Measurements from ENCODE around the gene PHF5A.
"Not testable (repeated sequence)": the region's sequence is repeated elsewhere in the genome, so short reads cannot be mapped to it uniquely, and the experiment has no call there.

DNA sequence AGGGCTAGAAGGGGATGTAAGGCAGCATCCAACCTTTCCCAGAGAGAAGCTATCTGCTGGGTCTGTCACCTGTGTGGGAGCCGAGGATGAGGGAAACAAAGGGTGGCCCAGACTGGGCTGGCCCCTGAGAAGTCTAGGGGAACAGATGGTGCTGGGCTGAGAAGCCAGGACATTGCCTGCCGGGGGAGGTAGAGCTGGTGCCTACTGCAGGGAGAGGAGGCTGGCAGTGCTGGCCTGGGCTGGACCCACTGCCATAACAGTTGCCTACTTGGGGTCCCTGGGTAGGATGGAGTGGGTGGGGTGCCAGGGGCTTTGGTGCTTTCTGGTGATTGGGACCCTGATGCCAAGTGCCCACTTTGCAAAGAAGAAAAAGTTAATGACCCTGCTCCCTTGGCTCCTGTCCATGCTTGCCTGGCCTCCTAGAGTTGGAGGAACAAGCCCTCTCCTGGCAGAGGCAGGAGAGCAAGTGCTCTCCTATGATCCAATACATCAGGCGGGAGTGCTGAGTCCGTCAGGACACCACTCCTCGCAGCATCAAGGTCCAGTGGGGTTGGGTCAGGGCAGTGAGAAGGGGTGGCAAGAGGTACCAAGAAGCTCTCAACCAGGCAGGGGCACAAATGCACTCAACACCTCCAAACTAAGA, 34.0 kb downstream of the PHF5A start:
- TF ChIP-seq POLR2AphosphoS5 (IDR thresholded peaks at IDR 0.05; ENCODE audit: low read depth, low read length); TAF1 (IDR thresholded peaks at IDR 0.05; ENCODE audit: borderline replicate concordance, low read depth, low read length); CHD2 (IDR thresholded peaks at IDR 0.05; ENCODE audit: low read length, partially characterized antibody); RAD21 (IDR thresholded peaks at IDR 0.05; ENCODE audit: low read length): not testable (repeated sequence)
- TF ChIP-seq, protein P1, sequence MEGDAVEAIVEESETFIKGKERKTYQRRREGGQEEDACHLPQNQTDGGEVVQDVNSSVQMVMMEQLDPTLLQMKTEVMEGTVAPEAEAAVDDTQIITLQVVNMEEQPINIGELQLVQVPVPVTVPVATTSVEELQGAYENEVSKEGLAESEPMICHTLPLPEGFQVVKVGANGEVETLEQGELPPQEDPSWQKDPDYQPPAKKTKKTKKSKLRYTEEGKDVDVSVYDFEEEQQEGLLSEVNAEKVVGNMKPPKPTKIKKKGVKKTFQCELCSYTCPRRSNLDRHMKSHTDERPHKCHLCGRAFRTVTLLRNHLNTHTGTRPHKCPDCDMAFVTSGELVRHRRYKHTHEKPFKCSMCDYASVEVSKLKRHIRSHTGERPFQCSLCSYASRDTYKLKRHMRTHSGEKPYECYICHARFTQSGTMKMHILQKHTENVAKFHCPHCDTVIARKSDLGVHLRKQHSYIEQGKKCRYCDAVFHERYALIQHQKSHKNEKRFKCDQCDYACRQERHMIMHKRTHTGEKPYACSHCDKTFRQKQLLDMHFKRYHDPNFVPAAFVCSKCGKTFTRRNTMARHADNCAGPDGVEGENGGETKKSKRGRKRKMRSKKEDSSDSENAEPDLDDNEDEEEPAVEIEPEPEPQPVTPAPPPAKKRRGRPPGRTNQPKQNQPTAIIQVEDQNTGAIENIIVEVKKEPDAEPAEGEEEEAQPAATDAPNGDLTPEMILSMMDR (IDR thresholded peaks at IDR 0.05) = not testable (repeated sequence)
- TF ChIP-seq, protein P2, sequence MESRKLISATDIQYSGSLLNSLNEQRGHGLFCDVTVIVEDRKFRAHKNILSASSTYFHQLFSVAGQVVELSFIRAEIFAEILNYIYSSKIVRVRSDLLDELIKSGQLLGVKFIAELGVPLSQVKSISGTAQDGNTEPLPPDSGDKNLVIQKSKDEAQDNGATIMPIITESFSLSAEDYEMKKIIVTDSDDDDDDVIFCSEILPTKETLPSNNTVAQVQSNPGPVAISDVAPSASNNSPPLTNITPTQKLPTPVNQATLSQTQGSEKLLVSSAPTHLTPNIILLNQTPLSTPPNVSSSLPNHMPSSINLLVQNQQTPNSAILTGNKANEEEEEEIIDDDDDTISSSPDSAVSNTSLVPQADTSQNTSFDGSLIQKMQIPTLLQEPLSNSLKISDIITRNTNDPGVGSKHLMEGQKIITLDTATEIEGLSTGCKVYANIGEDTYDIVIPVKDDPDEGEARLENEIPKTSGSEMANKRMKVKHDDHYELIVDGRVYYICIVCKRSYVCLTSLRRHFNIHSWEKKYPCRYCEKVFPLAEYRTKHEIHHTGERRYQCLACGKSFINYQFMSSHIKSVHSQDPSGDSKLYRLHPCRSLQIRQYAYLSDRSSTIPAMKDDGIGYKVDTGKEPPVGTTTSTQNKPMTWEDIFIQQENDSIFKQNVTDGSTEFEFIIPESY (IDR thresholded peaks at IDR 0.05; ENCODE audit: borderline replicate concordance, low read depth) = not testable (repeated sequence)
